ENCODE measurements around the gene TIMP2. TPM values are rescaled to one million over a fixed set of nuclear protein-coding genes. Genes with fewer than 3 reads are reported as not detected.

TIMP2 gene
- total and polyA plus RNA-seq, 2 of the 8 experiments (the other 6 are each of a cell fraction or from before 2014, with no cell fraction given) = 18.2 to 43.3 TPM

- TF ChIP-seq CTCF (IDR thresholded peaks at IDR 0.05; ENCODE audit: control extremely low read depth in 1 of 3, insufficient read depth in 1 of 3, low read depth in 1 of 3, low read length in 3 of 3) (peak in 2 of 3 experiments; percentile 11; a peak in 2 of 4 replicates), SAP30 (IDR thresholded peaks at IDR 0.05; ENCODE audit: insufficient read depth, insufficient replicate concordance, low read length) (peak; percentile 79), ATF3 (IDR thresholded peaks at IDR 0.05; ENCODE audit: insufficient read depth, low read depth, low read length) (peak; percentile 59; the same call in 1 of the 2 replicates), MAFK (IDR thresholded peaks at IDR 0.05; ENCODE audit: low read depth, low read length) (no peak), RBBP5 (IDR thresholded peaks at IDR 0.05; ENCODE audit: borderline replicate concordance, low read depth, low read length) (no peak), BACH1 (IDR thresholded peaks at IDR 0.05; ENCODE audit: low read length) (peak; percentile 14; the same call in 1 of the 2 replicates), EZH2 (IDR thresholded peaks at IDR 0.05; ENCODE audit: low read depth, low read length, severe bottlenecking) (no peak), JUND (IDR thresholded peaks at IDR 0.05; ENCODE audit: low read length) (peak; percentile 83), ATF2 (IDR thresholded peaks at IDR 0.05; ENCODE audit: low read length) (peak; percentile 93), TAF1 (IDR thresholded peaks at IDR 0.05; ENCODE audit: low read depth, low read length) (peak; percentile 89), SP4 (IDR thresholded peaks at IDR 0.05; ENCODE audit: low read length) (peak; percentile 91; the same call in 1 of the 2 replicates), SP2 (IDR thresholded peaks at IDR 0.05; ENCODE audit: low read length) (no peak), SIX5 (IDR thresholded peaks at IDR 0.05; ENCODE audit: low read depth, low read length) (no peak), POLR2A (IDR thresholded peaks at IDR 0.05; ENCODE audit: control extremely low read depth in 1 of 2, low read depth in 2 of 2, low read length in 2 of 2) (peak; percentile 25 to 83), CBX5 (IDR thresholded peaks at IDR 0.05; ENCODE audit: low read depth, low read length) (no peak), FOSL1 (IDR thresholded peaks at IDR 0.05; ENCODE audit: insufficient read depth, low read depth, low read length) (no peak), RAD21 (IDR thresholded peaks at IDR 0.05 in 1 of 2, conservative IDR thresholded peaks at IDR 0.05 in 1 of 2; ENCODE audit: low read depth in 2 of 2, low read length in 2 of 2) (no peak), KDM4A (IDR thresholded peaks at IDR 0.05; ENCODE audit: low read depth, low read length, severe bottlenecking) (peak; percentile 68), CEBPB (IDR thresholded peaks at IDR 0.05; ENCODE audit: low read depth, low read length) (peak; percentile 91)
Measured at GRCh38 chr17:78840780-78841611, 84.2 kb downstream of the TIMP2 start, which contains the start of gene USP36 (continued).

Measured in H1 (cell line).